Measurements from ENCODE around the gene ALLC.

The ALLC gene

DNA sequence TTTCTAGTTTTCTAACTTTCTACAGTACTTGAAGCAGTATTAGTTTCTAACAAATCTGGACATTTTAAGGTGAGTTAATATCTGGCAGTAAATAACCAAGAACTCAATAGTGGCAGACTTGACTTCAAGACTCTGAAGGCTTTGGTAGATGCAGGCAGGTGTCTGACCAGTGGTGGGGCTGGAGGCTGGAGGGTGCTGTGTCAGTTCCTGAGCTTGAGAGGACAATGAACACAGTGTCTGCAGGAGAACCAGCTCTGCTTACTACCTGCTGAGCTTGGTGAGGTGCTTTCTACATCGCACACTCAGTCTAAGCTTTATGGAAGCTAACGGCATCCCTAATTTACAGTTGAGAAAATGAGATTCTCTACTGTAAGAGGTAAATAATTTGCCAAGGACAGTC, 21.2 kb downstream of the ALLC start:
- no peak for DNase-seq (ENCODE audit: low read depth)

DNA sequence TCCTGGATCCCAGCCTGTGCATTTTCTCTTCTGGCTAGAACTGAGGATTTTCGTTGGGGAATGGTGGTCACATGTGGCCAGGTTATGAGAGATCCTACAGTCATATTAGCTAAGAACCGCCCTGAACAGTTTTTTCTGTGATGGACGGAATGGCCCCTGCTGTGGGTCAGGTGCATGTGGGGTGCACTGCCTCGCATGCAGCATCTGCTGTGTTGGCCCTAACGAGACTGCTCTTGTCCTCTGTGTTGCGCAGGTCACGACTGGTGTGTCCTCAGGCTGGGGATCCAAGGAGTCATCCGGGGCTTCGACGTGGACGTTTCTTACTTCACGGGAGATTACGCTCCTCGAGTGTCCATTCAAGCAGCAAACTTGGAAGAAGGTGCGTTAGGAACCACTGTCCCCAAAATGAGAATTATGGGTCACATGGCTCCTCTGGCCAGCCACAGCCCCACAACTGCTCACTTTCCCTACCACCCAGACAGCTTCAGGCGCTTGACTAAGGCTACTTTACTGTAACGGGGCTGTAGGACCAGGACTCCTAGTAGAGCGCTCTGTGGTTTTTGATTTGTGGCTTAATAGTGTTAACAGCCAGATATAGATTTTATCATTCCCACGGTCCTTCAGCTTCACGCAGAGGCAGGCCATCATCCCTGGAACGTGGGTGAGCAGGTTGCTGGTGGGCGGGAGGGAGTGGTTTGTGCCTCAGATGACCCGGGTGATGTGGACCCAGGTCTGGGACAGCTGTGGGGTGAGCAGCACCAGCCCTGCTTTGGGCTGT, 21.8 kb downstream of the ALLC start:
- DNase-seq (ENCODE audit: low read depth): no peak

DNA sequence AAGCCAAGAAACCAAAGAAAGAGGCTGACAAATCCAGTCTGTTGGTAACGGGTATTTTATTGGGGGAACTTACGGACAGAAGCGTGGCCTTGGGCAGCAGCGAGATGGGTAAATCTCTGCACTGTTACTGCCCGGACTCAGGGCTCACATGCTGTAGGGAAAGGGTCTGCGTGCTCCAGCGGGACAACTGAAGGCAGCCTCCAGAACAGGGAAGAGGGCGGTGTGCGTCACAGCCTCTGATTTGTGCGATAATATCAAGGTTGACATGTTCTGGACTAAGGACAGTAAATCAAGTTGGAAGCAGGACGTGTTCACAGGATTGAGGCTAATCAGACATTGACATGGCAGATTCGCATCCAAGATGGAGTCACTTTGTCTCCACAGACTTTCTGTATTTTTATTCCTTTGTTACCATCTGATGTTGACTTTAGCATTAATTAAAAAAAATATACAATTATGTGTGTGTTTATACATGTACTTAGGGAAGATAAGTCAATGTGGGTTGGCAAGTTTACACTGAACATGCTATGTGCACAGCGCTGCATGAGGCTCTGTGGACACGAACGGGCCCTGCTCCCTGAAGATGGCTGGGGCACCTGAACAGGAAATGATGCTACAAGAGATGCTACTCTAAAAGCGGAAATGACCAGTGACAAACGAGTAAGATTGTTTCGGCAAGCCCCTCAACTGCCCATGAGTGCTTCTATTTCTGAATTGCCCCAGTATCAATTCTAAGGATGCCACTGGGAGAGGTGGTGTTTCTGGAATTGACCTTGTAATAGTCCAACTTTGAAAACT, 22.7 kb downstream of the ALLC start:
- DNase-seq (ENCODE audit: low read depth): no peak

DNA sequence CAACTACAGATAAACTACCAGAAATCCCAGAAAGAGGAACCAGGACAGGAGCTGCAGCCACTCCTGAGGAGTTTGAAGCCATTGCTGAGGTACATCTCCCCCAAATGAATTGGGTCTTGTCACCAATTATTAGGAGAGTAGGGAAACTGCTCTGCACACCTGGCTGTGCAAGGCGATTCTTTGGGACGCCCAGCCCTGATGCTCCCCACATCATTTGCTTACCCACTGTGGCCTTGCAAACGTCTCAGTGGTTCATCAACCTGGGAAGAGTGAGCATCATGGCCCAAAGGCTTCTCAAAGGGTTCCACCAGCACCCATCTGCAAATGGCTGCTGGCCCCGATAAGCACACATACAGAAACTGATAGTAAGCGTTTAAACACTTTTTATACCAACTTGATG, 23.6 kb downstream of the ALLC start:
- no peak for DNase-seq (ENCODE audit: low read depth)

DNA sequence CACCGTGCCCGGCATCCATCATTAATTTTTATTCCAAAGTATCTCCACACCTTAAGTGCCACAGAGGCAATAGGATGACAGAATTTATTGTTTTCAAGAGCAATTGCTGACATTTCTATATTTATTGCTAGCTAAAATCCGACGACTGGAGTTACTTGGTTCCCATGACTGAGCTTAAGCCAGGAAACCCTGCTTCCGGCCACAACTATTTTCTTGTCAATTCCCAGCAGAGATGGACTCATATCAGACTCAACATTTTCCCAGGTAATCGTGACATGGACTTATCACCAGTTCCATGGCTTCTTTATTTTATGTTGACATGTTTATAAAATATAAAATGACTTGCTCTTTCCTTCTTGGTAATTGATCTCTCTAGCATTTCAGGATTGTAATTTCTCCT, 24.8 kb downstream of the ALLC start:
- DNase-seq (ENCODE audit: low read depth): no peak

DNA sequence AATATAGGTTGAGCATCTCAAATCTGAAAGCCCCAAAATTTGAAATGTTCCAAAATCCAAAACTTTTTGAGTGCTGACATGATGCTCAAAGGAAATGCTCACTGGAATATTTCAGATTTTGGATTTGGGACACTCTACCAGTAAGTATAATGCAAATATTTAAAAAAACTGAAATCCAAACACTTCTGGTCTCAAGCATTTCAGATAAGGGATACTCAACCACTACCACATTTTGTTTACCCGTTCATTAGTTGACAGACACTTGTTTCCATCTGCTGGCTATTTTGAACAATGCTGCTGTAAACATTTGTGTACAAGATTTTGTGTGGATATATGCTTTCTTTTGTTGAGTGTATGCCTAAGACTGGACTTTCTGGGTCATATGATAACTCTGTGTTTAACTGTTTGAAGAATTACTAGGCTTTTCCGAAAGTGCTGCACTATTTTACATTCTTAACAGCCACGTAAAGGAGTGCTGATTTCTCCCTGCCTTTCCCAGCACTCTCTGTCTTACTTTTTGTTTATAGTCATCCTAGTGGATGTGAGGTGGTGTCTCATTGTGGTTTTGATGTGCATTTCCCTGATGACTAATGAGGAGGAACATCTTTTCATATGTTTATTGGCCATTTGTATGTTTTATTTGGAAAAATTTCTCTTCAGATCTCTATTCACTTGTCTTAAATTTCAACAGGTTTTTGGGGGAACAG, 25.9 kb downstream of the ALLC start:
- no peak for DNase-seq (ENCODE audit: low read depth)

DNA sequence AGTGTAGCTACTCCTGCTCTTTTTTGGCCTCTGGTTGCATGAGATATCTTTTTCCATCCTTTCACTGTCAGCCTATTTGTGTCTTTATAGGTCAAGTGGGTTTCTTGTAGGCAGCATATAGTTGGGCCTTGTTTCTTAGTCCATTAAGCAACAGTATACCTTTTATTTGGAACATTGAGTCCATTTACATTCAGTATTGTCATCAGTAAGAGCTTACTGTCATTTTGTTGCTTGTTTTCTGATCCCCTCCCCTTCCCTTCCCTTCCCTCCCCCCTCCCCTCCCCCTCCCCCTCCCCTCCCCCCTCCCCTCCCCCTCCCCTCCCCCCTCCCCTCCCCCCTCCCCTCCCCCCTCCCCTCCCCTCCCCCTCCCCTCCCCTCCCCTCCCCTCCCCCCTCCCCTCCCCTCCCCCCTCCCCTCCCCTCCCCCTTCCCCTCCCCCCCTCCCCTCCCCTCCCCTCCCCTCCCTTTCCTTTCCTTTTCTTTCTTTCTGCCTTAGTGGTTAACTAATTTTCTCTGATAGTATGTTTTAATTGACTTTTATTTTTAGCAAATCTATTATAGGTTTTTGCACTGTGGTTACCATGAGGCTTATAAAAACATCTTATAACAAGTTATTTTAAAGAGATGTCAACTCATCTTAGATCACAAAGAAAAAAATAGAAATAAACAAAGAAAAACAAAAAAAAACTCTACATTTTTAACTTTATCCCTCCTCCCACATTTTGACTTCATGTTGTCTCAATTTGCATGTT, 32.2 kb downstream of the ALLC start:
- no peak for DNase-seq (ENCODE audit: low read depth)

DNA sequence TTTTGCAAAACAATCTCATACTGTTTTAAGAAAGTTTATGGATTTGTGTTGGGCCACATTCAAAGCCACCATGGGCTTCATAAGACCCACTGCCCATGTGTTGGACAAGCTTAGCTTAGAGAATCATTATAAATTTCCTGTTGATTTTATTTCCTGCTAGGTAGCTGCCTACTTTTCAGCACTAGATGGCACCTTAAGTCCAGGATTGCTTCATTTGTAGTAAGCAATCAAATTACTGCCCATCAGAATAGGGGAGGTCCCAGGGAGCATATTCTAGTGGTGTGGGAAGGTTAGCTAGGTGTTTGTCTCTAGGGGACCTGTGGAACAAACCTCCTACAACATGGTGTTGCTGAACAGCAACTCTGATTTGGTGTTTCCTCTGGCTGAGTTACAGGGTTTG, 34.4 kb downstream of the ALLC start:
- no peak for DNase-seq (ENCODE audit: low read depth)

DNA sequence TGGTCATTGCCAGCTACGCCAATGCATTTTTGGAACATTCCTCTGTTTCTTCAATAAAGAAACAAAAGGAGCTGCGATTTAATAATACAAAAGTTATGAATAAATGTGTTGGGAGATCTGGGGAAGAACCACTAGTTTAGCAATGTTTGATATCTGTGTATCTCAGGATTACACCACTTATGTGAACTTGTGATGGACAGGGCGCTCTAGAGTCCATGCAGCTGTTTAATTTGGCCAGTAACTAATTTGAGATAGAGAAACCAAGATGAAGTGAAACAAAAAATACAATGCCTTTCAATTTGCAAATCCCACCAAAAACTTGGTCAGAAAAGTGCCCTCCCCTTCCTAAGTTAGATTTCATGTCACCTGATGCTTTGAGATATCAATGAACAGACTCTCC, 38.5 kb downstream of the ALLC start:
- DNase-seq (ENCODE audit: low read depth): no peak

DNA sequence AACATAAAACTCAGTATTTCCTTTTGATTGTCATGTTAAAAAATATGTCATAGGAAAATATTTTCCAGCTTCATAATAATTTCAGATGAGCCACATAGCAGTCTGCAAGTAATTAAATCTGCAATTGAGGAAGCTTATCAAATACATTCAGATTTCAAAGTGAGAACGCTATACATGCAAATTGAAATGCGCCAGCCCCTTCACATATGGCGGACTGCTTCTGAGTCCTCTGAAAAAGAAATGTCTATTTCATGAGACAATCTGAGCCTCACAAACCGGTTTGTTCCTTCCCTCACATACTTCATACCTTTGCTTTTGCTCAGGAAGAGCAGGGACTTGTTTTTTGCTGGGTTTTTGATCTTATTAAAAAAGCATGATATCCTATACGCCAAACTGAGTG, 43.1 kb downstream of the ALLC start:
- DNase-seq (ENCODE audit: low read depth): no peak

DNA sequence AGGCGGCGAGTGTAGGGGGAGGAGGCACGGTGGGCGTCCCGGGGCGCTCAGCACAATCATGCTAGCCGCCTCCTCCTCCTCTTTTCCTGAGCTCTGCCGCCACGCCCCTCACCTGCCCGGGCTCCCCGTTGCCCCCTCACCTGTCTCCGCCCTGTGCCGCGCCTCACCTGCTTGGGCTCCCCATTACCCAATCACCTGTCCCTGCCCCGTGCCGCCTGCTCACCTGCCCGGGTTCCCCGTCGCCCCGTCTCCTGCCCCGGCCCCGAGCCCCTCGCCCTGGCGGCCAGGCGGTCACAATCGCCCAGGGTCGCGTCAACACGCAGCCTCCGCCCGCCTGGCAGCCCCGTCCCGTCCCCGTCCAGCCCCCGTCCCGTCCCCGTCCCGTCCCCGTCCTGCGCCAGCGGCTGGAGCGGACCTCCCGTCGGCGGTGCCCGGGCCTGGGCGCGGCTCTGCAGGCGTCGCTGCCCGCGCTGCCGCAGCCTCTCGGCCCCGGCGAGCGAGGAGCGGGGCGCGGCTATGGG, 45.3 kb downstream of the ALLC start, which contains the start of gene DCDC2C:
Gene DCDC2C, plus strand, starts transcription at position 340 of the 521 bp plus-strand sequence. Its CDS starts 177 bp downstream, at position 517.
- DNase-seq (ENCODE audit: low read depth): no peak

DNA sequence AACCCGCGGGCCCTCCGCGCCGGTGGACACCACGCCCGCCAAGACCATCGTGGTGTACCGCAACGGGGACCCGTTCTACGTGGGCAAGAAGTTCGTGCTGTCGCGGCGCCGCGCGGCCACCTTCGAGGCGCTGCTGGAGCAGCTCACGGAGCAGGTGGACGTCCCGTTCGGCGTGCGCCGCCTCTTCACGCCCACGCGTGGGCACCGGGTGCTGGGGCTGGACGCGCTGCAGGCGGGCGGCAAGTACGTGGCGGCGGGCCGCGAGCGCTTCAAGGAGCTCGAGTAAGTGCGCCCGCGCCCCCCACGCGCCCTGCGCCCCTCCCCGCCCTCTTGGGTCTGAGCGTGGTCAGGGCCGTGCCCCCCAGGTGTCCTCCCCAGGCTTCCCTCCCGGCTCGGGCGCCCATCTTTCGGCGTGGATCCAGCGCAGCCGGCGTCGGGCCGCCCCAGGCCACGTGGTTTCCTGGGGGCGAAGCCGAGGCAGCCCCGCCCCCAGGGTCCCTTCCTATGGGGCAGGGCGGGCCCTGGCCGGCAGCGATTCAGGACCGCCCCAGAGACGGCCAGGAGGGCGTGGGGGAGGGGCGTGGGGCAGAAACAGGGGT, 45.9 kb downstream of the ALLC start:
- no peak for DNase-seq (ENCODE audit: low read depth)

DNA sequence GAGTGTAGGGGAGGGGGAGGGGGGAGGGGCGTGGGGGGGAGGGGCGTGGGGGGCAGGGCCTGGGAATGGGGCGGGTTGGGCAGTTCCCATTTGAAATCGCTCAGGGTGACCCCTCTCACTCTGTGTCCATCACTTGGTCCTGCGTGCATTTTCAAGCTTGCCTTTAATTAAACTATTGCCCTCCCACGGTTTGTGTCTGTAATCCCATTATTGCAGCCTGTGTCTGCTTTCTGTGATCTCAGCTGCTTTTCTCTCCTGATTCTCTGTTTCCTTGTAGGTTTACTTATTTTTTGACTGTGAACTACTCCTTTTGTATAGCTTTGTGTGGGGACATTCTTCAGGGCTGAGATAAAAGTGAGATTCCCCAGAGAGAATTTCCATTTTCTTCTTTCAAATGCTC, 46.7 kb downstream of the ALLC start:
- no peak for DNase-seq (ENCODE audit: low read depth)

DNA sequence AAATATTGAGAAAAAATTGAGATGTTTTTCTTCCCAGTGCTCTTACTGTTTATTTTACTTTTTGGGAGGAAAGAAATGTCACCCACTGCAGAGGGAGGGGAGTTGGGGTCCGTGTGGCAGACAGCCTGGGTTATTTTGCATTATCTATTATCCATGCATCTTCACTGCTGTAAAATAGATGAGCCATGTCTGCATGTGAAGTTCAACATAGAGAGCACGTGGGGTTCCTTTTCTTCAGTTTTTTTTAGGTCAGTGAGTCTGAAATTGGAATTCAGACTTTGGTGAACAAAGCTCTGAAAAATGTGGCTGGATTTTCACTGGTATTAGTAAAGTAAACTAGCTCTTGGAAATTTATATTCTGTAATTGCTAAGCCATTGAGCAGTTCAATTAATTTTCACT, 47.8 kb downstream of the ALLC start:
- no peak for DNase-seq (ENCODE audit: low read depth)

DNA sequence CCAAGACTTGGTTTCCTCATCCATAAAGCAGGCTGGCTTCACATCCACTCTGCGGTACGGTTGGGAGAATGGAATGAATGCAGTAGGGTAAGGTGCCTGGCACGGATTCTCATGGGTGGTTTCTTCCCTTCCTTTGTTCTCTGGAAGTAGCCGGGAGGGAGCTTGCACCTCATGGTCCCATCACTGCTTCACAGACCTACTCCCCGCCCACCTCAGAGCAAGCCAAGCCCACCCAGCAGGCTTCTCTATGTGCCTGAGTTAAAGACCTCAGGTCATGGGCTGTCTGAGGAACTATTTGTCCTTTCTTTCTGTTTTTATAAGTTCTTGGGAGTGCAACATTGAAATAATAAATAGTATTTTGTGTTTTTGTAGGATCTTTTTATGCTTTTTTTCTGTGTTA, 48.9 kb downstream of the ALLC start:
- no peak for DNase-seq (ENCODE audit: low read depth)

DNA sequence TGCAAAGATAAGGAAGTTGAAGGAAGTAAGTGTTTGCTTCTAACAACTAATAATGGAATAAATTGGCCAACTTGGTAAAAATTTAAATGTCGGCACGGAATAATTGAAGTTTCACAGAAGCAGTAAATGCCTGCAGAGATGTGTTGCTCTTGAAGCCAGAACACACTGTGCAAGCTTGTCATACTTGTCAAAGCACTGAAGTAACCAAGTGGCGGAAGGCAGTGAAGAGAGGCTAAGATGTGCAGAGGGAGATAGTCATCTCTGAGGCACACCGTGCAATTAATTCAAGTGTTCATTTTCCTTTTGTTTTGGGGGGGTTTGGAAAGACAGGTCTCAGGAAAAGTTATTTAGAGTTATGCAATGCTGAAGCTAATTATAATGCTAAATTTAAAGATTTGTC, 50.6 kb downstream of the ALLC start:
- no peak for DNase-seq (ENCODE audit: low read depth)

DNA sequence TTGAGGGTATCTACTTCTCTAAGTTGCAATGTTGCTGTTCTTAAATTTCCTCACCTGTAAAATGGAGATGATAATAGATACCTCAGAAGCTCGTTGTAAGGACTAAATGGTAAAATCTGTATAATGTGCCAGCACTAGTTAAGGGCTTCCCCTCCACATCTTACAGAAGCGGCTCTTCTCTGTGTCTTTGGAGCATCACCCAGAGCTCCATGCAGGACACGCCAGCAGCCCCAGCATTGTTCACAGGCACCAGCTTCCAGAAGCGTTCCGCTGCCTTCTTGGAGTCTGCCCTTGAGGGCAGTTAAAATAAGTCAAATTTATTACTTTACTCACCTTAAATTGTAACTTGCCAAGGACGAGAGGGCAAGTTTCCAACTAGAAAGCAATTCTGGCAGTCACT, 51.2 kb downstream of the ALLC start:
- no peak for DNase-seq (ENCODE audit: low read depth)

DNA sequence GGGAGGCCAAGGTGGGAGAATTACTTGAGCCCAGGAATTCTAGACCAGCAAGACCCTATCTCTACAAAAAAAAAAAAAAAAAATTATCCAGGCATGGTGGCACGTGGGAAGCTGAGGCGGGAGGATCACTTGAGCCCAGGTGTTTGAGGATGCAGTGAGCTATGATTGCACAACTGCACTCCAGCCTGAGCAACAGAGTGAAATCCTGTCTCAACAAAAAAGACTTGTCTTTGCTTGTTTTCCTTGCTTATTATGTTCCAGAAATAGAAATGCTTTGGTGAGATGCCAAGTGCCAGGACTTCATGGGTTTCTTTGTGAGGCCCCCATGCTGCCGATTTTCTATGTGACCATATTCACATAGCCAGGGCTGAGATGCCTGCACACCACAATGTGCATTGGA, 54.4 kb downstream of the ALLC start:
- DNase-seq (ENCODE audit: low read depth): no peak

DNA sequence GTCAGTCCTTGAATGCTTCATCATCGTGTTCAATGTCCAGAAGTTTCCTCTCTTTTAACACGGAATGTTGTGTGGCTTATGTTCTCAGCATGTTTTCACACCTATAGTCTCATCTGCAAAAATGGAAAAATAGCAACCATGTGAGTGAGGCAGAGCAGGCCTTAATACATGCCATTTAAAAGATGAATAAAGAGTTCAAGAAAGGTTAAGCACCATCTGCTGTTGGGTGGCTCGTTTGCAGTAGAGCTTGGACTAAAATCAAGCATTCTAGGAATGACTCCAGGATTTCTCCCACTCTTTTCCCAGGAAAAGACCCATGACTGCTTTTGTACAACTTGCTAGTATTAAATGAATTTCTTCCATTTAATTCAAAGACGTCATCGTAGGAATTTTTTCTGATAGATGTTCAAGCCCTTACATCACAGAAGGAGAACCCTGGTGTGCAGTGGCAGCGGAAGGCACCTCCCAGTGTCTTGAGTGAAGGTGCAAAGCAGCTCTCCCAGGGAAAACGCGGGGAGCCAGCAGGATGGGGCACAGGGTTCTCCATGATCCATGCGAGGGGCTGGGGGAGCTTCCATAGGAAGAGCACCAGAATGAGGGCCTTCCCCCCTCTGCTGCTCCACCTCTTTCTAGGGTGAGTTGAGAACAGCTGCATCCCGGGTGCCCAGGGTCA, 55.0 kb downstream of the ALLC start:
- no peak for DNase-seq (ENCODE audit: low read depth)

DNA sequence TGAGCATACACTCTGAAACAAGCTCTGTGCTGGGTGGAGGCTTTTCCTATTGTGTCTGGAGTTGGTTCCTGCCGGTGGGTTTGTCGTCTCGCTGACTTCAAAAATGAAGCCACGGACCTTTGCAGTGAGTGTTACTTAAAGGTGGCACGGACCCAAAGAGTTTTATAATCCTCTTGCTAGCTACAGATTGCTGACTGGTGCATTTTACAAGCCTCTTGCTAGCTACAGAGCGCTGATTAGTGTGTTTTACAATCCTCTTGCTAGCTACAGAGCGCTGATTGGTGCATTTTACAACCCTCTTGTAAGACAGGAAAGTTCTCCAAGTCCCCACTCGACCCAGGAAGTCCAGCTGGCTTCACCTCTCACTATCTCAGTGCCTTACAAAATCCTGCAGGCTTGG, 60.7 kb downstream of the ALLC start:
- DNase-seq (ENCODE audit: low read depth): no peak

DNA sequence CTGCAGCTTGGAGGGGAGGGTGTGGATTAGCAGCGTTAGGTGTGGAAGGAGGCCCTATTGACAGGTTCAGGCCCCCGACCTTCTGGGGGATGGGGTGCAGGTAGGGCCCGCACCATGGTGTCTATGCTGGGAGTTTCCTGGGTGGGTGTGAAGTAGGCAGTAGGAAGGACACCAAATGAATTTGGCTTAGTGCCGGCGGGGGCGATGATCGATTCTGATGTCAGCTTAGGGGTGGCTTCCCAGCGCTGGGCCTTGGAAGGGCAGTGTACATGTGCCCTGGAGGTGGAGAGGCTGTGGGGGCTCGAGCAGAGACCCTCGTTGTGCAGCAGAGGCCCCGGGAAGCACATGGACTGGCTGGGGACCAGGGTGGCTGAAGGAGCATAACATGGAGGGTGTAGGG, 67.0 kb downstream of the ALLC start:
- no peak for DNase-seq (ENCODE audit: low read depth)
